Thyroid gland (tissue), 4 donors: ENCODE results near the gene PI16.
"Not testable (repeated sequence)": the region's sequence is repeated elsewhere in the genome, so short reads cannot be mapped to it uniquely, and the experiment has no call there.

Experiments used
- CTCF ChIP-seq, 6 experiments: fragments of 200-600 bp in 3 of 6; fragments of 450-650 bp in 3 of 6; sonication (generic) in 3 of 6; IDR thresholded peaks; one replicate each; pipeline ENCODE4 v1.5.1; 2016 to 2019; ENCODE audit warnings: antibody characterized with exemption in 6 of 6, mild to moderate bottlenecking in 2 of 6, inconsistent platforms in 1 of 6, moderate library complexity in 1 of 6
- POLR2A ChIP-seq, 2 donors: fragments of 450-650 bp; IDR thresholded peaks; one replicate each; pipeline ENCODE4 v1.6.1; 2017; ENCODE audit warnings: antibody characterized with exemption in 2 of 2, mild to moderate bottlenecking in 2 of 2, moderate library complexity in 1 of 2

- not testable (repeated sequence) for TF ChIP-seq CTCF, POLR2A (IDR thresholded peaks at IDR 0.05)
Observed at GRCh38 chr6:36941561-36941960, 13.0 kb upstream of the PI16 start.
